Duodenal mucosa (tissue), 2 donors: Measurements from ENCODE around the gene SPINK4.

ENCODE experiments used
- H3K27ac ChIP-seq: one replicate; pipeline ENCODE4 v1.7.0; 2013; ENCODE audit warnings: low read depth, low read length
- H3K27me3 ChIP-seq, 2 donors: one replicate each; pipeline ENCODE4 v1.7.0; 2013; ENCODE audit warnings: low read length in 2 of 2, control low read depth in 1 of 2; ENCODE audit not compliant: insufficient read depth in 2 of 2, control insufficient read depth in 1 of 2
- H3K36me3 ChIP-seq, 2 donors: one replicate each; pipeline ENCODE4 v1.7.0; 2013; ENCODE audit warnings: low read length in 2 of 2, control low read depth in 1 of 2; ENCODE audit not compliant: insufficient read depth in 2 of 2, control insufficient read depth in 1 of 2
- H3K4me1 ChIP-seq, 2 donors: one replicate each; pipeline ENCODE4 v1.7.0; 2013; ENCODE audit warnings: low read length in 2 of 2, control low read depth in 1 of 2; ENCODE audit not compliant: insufficient read depth in 2 of 2, control insufficient read depth in 1 of 2
- H3K4me3 ChIP-seq, 2 donors: one replicate each; pipeline ENCODE4 v1.7.0; 2013; ENCODE audit warnings: low read length in 2 of 2, low read depth in 1 of 2
- H3K9ac ChIP-seq, 2 donors: one replicate each; pipeline ENCODE4 v1.7.0; 2013; ENCODE audit warnings: low read length in 2 of 2, low read depth in 1 of 2
- H3K9me3 ChIP-seq, 2 donors: one replicate each; pipeline ENCODE4 v1.7.0; 2013; ENCODE audit warnings: low read length in 2 of 2, control low read depth in 1 of 2; ENCODE audit not compliant: control insufficient read depth in 1 of 2

SPINK4 gene

GRCh38 chr9:33242609-33243134 lies 2.7 kb downstream of the SPINK4 start:
- Histone ChIP-seq H3K4me3 (no peak overlapping the region), H3K27me3 (no peaks in the 10 kb centered on the region), H3K9me3 (no peaks in the 10 kb centered on the region), H3K4me1 (peaks cover 5 to 26% of the 10 kb centered on the region in 2 donors), H3K27ac (no peak overlapping the region), H3K36me3 (peaks cover 0 to 3% of the 10 kb centered on the region in 2 donors), H3K9ac (no peak overlapping the region)

- H3K27ac ChIP-seq: no peak overlapping the region
- no peaks in the 10 kb centered on the region for H3K9me3 ChIP-seq
- no peak overlapping the region for H3K9ac ChIP-seq
- H3K27me3 ChIP-seq: no peaks in the 10 kb centered on the region
- H3K4me3 ChIP-seq: no peak overlapping the region
- H3K36me3 ChIP-seq: peaks cover 0 to 13% of the 10 kb centered on the region in 2 donors
- peaks cover 5 to 26% of the 10 kb centered on the region in 2 donors for H3K4me1 ChIP-seq
Observed at GRCh38 chr9:33244137-33244784, 4.3 kb downstream of the SPINK4 start.

DNA sequence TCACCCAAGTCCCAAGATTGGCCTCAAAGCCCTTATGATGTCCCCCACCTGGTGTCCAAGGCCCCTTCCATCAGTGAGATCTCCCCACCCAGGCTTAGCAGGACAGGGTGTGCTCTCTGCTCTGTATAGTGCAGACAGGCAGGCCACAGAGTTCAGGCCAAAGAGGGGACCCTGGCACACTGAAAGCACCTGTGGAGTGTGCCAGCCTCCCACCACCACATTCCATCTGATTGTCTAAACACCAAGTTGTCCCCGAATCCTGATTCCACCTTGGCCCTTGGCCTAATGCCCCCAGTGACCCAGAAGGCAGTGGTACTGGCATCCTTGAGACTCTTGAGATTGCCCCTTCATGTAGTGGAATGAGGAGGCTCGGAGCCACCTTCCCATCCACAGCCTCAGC lies 5.4 kb downstream of the SPINK4 start:
- no peak overlapping the region for H3K4me3 ChIP-seq
- H3K4me1 ChIP-seq: peaks cover 5 to 16% of the 10 kb centered on the region in 2 donors
- no peak overlapping the region for H3K9ac ChIP-seq
- H3K36me3 ChIP-seq: peaks cover 0 to 20% of the 10 kb centered on the region in 2 donors
- no peaks in the 10 kb centered on the region for H3K9me3 ChIP-seq
- H3K27ac ChIP-seq: no peak overlapping the region
- H3K27me3 ChIP-seq: no peaks in the 10 kb centered on the region

- H3K4me1 ChIP-seq: peaks cover 5 to 8% of the 10 kb centered on the region in 2 donors
- H3K4me3 ChIP-seq: no peak overlapping the region
- H3K27ac ChIP-seq: no peak overlapping the region
- no peaks in the 10 kb centered on the region for H3K27me3 ChIP-seq
- H3K9ac ChIP-seq: no peak overlapping the region
- peaks cover 0 to 23% of the 10 kb centered on the region in 2 donors for H3K36me3 ChIP-seq
- H3K9me3 ChIP-seq: no peaks in the 10 kb centered on the region
Observed at GRCh38 chr9:33246269-33246860, 6.4 kb downstream of the SPINK4 start.

GRCh38 chr9:33248606-33249005 lies 8.6 kb downstream of the SPINK4 start:
- H3K9me3 ChIP-seq: no peaks in the 10 kb centered on the region
- peaks cover 5 to 6% of the 10 kb centered on the region in 2 donors for H3K4me1 ChIP-seq
- no peak overlapping the region for H3K9ac ChIP-seq
- no peak overlapping the region for H3K27ac ChIP-seq
- no peaks in the 10 kb centered on the region for H3K27me3 ChIP-seq
- no peak overlapping the region for H3K4me3 ChIP-seq
- H3K36me3 ChIP-seq: peaks cover 5 to 39% of the 10 kb centered on the region in 2 donors

- H3K9ac ChIP-seq: no peak overlapping the region
- no peaks in the 10 kb centered on the region for H3K9me3 ChIP-seq
- H3K4me3 ChIP-seq: no peak overlapping the region
- peaks cover 7 to 43% of the 10 kb centered on the region in 2 donors for H3K36me3 ChIP-seq
- H3K27ac ChIP-seq: no peak overlapping the region
- H3K4me1 ChIP-seq: peaks cover 4 to 5% of the 10 kb centered on the region in 2 donors
- no peaks in the 10 kb centered on the region for H3K27me3 ChIP-seq
Observed at GRCh38 chr9:33249087-33249658, 9.2 kb downstream of the SPINK4 start.

GRCh38 chr9:33249983-33250382 lies 10.0 kb downstream of the SPINK4 start:
- Histone ChIP-seq H3K4me1 (peaks cover 0 to 5% of the 10 kb centered on the region in 2 donors), H3K9me3 (no peaks in the 10 kb centered on the region), H3K27me3 (no peaks in the 10 kb centered on the region), H3K4me3 (no peak overlapping the region), H3K9ac (no peak overlapping the region), H3K36me3 (peaks cover 15 to 51% of the 10 kb centered on the region in 2 donors), H3K27ac (no peak overlapping the region)

- H3K9ac ChIP-seq: no peak overlapping the region
- no peaks in the 10 kb centered on the region for H3K9me3 ChIP-seq
- peaks cover 0 to 5% of the 10 kb centered on the region in 2 donors for H3K4me1 ChIP-seq
- H3K27me3 ChIP-seq: no peaks in the 10 kb centered on the region
- no peak overlapping the region for H3K4me3 ChIP-seq
- peaks cover 20 to 56% of the 10 kb centered on the region in 2 donors for H3K36me3 ChIP-seq
- H3K27ac ChIP-seq: no peak overlapping the region
Observed at GRCh38 chr9:33250458-33250995, 10.6 kb downstream of the SPINK4 start.

DNA sequence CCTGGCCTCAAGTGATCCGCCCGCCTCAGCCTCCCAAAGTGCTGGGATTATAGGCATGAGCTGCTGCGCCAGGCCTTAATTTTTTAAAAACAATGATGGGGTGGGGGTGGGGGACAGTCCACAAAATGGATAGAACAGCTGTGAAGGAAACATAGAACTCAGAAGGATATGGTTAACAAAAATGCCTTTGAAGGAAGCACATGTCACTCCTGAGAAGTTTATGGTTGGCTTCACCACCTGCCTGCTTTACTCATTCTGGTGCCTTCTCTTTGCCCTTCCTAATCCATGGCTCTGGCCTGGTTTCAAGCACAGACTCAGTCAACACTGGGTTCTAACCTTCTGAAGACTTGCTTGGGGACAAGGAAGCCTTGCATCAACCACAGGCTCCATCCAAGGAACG lies 14.2 kb downstream of the SPINK4 start:
- H3K36me3 ChIP-seq: peaks cover 41 to 75% of the 10 kb centered on the region in 2 donors
- H3K27ac ChIP-seq: no peak overlapping the region
- no peak overlapping the region for H3K9ac ChIP-seq

GRCh38 chr9:33255014-33255413 lies 15.0 kb downstream of the SPINK4 start:
- Histone ChIP-seq H3K36me3 (peaks cover 48 to 77% of the 10 kb centered on the region in 2 donors), H3K4me1 (no peaks in the 10 kb centered on the region), H3K9ac (no peak overlapping the region)

More for the DNA sequence above, 14.2 kb downstream of the SPINK4 start:
- Histone ChIP-seq H3K4me1 (peaks cover 0 to 5% of the 10 kb centered on the region in 2 donors), H3K4me3 (no peak overlapping the region), H3K9me3 (no peaks in the 10 kb centered on the region), H3K27me3 (no peaks in the 10 kb centered on the region)

More at GRCh38 chr9:33255014-33255413, 15.0 kb downstream of the SPINK4 start:
- Histone ChIP-seq H3K27me3 (no peaks in the 10 kb centered on the region), H3K9me3 (no peaks in the 10 kb centered on the region), H3K27ac (no peak overlapping the region), H3K4me3 (no peak overlapping the region)
